ENCODE measurements around the gene PDCD2L. TPM values are rescaled to one million over a fixed set of nuclear protein-coding genes. Genes with fewer than 3 reads are reported as not detected.

The PDCD2L gene
- total and polyA plus RNA-seq, 2 of the 8 experiments (the other 6 are each of a cell fraction or from before 2014, with no cell fraction given) = 51.5 to 78.1 TPM

- TF ChIP-seq EZH2 (IDR thresholded peaks at IDR 0.05; ENCODE audit: low read depth, low read length, severe bottlenecking) = no peak
- TF ChIP-seq BRCA1 (IDR thresholded peaks at IDR 0.05; ENCODE audit: low read depth, low read length) = no peak
These were observed 10.6 kb upstream of the PDCD2L start (continued) for GRCh38 chr19:34393629-34394028.
